ENCODE data around the gene PPP1R12A.

PPP1R12A gene

GRCh38 chr12:79929065-79929464 lies 5.8 kb downstream of the PPP1R12A start:
- no peak for TF ChIP-seq CTCF (IDR thresholded peaks at IDR 0.05; ENCODE audit: extremely low read depth, insufficient read depth, missing control alignments)
- no peak for DNase-seq (ENCODE audit: low spot score)
- in situ Hi-C loops (cut with MboI; ENCODE audit: low pct_unique_long_range_greater_than_20kb, low sequenced_read_pairs, unreplicated experiment): no loop called here

- DNase-seq (ENCODE audit: low spot score): peak; percentile 37
- in situ Hi-C loops (cut with MboI; ENCODE audit: low pct_unique_long_range_greater_than_20kb, low sequenced_read_pairs, unreplicated experiment): no loop called here
- TF ChIP-seq CTCF (IDR thresholded peaks at IDR 0.05; ENCODE audit: extremely low read depth, insufficient read depth, missing control alignments): no peak
Observed at GRCh38 chr12:79927772-79928474, 7.0 kb downstream of the PPP1R12A start.

DNA sequence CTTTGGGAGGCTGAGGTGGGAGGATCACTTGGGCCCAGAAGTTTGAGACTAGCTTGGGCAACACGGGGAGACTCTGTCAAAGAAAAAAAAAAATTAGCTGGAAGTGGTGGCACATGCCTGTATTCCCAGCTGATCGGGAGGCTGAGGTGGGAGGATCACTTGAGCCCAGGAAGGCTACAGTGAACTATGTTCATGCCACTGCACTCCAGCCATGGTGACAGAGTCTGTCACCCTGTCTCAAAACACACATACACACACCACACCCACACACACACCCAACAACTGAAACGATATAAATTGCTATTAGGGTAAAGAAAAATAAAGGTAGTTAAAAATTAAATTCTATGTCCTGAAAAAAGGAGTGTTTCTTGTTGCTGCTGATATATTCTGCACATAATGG lies 7.9 kb downstream of the PPP1R12A start:
- in situ Hi-C loops (cut with MboI; ENCODE audit: low pct_unique_long_range_greater_than_20kb, low sequenced_read_pairs, unreplicated experiment): no loop called here
- no peak for DNase-seq (ENCODE audit: low spot score)

GRCh38 chr12:79925492-79925891 lies 9.4 kb downstream of the PPP1R12A start:
- DNase-seq (ENCODE audit: low spot score): no peak
- in situ Hi-C loops (cut with MboI; ENCODE audit: low pct_unique_long_range_greater_than_20kb, low sequenced_read_pairs, unreplicated experiment): no loop called here
- no peak for TF ChIP-seq CTCF (IDR thresholded peaks at IDR 0.05; ENCODE audit: extremely low read depth, insufficient read depth, missing control alignments)

More for the DNA sequence above, 7.9 kb downstream of the PPP1R12A start:
- no peak for TF ChIP-seq CTCF (IDR thresholded peaks at IDR 0.05; ENCODE audit: extremely low read depth, insufficient read depth, missing control alignments)

- in situ Hi-C loops (cut with MboI; ENCODE audit: low pct_unique_long_range_greater_than_20kb, low sequenced_read_pairs, unreplicated experiment): no loop called here
- no peak for DNase-seq (ENCODE audit: low spot score)
Observed at GRCh38 chr12:79921786-79922185, 13.1 kb downstream of the PPP1R12A start.

GRCh38 chr12:79920421-79921238 lies 14.3 kb downstream of the PPP1R12A start:
- in situ Hi-C loops (cut with MboI; ENCODE audit: low pct_unique_long_range_greater_than_20kb, low sequenced_read_pairs, unreplicated experiment): no loop called here
- TF ChIP-seq CTCF (IDR thresholded peaks at IDR 0.05; ENCODE audit: extremely low read depth, insufficient read depth, missing control alignments): no peak
- DNase-seq (ENCODE audit: low spot score): no peak

More at GRCh38 chr12:79921786-79922185, 13.1 kb downstream of the PPP1R12A start:
- TF ChIP-seq CTCF (IDR thresholded peaks at IDR 0.05; ENCODE audit: extremely low read depth, insufficient read depth, missing control alignments): no peak

All from GM13977 (cell line).